T-helper 2 cell treated with Interferon-gamma antibody and Interleukin-4, amounts not matched to agents 5 μg/mL and 100 μg/mL, for 36 hours (primary cell): Measurements from ENCODE around the gene RFESD.
A peak's percentile ranks its signal among the peaks of the same experiment; 100 is the strongest.

Source experiments
- DNase-seq: peaks from one replicate; pipeline ENCODE4 v3.0.0; 2021; ENCODE audit warnings: low spot score
- H3K27ac Mint-ChIP-seq: one replicate; pipeline ENCODE4 v1.8.0; 2021; ENCODE audit warnings: mild to moderate bottlenecking, mixed read lengths
- H3K27me3 Mint-ChIP-seq: one replicate; pipeline ENCODE4 v1.8.0; 2021; ENCODE audit warnings: low read depth, mixed read lengths
- H3K36me3 Mint-ChIP-seq: one replicate; pipeline ENCODE4 v1.8.0; 2021; ENCODE audit warnings: low read depth, mixed read lengths
- H3K4me1 Mint-ChIP-seq: one replicate; pipeline ENCODE4 v1.8.0; 2021; ENCODE audit warnings: low read depth, mixed read lengths
- H3K4me3 Mint-ChIP-seq: one replicate; pipeline ENCODE4 v1.8.0; 2022; ENCODE audit warnings: mild to moderate bottlenecking, moderate library complexity, mixed read lengths
- H3K9me3 Mint-ChIP-seq: one replicate; pipeline ENCODE4 v1.8.0; 2021; ENCODE audit warnings: mixed read lengths

RFESD gene

DNA sequence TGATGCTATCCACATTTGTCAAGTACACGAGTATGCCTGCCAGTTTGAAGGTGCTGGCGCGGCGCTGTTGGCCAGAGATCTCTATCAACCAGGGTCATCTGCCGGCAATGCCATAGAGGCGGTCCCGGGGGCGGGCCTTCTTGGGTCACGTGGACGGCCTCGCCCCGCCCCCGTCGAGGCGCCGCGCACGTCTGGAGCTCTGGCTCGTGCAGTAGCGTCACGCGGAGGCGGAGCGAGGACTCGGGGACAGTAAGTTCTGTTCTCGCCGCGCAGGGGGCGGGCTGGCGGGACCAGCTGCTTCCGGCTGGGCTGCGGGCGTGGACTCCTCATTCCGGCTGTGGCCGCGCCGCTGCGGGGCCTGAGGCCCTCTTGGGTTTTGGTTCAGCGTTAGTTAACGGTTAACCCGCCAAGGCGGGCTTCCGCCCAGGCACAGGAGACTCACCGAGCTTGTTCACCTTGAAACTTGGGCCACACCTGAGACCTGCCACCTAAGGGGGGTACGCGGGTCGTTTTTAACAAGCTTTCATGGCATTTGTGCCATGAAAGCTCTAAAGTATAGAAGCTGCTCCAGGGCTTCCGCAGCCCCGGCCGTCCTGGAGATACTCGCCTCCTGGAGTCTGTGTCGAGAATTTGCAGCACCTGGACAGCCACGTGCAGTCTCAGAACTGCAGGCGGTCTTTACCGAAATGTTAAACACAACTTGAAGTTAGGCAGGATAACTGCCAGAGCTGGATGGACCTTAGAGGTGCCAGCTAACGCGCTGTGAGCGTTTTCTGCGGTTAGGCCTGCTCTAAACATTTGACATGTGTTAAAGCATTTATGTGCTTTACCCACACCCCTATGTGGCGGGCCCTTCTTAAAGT lies at the start of gene RFESD:
Gene RFESD (plus strand): TSS at position 209 of the 863 bp plus-strand sequence. CDS start 5,495 bp downstream, outside the sequence.
- no peaks in the 10 kb centered on the region for H3K36me3 Mint-ChIP-seq
- DNase-seq: peak; percentile 97
- H3K4me1 Mint-ChIP-seq: peaks cover 36% of the 10 kb centered on the region
- H3K9me3 Mint-ChIP-seq: no peaks in the 10 kb centered on the region
- peak within 1 kb of the TSS; percentile 80 for H3K4me3 Mint-ChIP-seq
- no peaks in the 10 kb centered on the region for H3K27me3 Mint-ChIP-seq
- peak within 1 kb of the TSS; percentile 85 for H3K27ac Mint-ChIP-seq

DNA sequence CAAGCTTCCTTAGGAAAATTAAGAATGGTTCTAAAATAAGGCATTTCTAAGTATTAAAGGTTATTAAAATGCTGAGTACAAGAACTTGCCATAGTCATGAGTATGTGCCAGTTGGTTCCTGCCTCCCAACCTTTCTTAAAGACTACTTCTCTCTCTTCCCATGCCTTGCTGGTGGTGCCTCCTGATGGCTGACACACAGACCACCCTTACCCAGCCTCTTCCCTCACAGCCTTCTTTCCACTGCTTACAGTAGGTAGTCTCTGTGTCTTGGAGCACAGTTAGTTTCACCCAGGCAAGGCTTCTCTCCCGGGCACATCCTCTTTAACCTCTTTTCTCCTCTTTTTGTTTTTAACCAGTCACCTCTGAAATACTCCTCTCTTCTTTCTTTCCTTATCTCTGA lies 47.3 kb upstream of the RFESD start:
- no peak for DNase-seq
- Mint-ChIP-seq H3K4me1 (no peaks in the 10 kb centered on the region), H3K36me3 (peaks cover 6% of the 10 kb centered on the region), H3K27me3 (no peaks in the 10 kb centered on the region), H3K9me3 (no peaks in the 10 kb centered on the region), H3K27ac (no peak overlapping the region), H3K4me3 (no peak overlapping the region)

DNA sequence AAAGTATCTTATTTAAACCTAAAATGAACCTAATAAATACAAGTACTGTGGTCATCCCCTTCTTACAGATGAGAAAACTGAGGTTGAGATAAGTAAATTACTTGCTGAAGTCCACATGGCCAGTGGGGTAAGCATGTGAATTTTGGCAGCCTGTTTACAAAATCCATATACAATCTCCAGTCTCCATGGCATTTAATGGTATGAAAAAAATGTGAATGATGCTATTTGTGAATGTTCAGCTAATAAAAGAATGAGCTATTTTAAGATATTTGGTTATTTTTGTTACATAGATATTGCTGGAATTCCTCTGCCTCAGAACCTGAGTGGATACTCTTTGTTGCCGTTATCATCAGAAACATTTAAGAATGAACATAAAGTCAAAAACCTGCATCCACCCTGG lies 46.0 kb upstream of the RFESD start:
- H3K27me3 Mint-ChIP-seq: no peaks in the 10 kb centered on the region

DNA sequence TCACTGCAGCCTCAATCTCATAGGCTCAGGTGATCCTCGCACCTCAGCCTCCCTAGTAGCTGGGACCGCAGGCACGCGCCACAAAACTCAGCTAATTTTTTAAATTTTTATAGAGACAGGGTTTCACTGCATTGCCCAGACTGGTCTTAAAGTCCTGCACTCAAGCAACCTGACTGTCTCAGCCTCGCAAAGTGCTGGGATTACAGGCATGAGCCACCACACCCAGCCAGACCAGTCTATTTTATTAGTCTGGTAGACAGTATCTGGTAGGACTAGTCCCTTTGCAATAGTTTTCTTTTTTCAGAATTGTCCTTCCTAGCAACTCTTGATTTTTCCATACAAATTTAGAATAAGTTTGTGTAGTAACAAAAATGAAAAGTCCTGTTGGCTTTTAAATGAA lies 40.8 kb upstream of the RFESD start:
- no peak for DNase-seq
- Mint-ChIP-seq H3K4me3 (no peak overlapping the region), H3K27me3 (no peaks in the 10 kb centered on the region), H3K4me1 (no peaks in the 10 kb centered on the region), H3K27ac (no peak overlapping the region), H3K9me3 (no peaks in the 10 kb centered on the region), H3K36me3 (peaks cover 11% of the 10 kb centered on the region)

More for the DNA sequence above, 46.0 kb upstream of the RFESD start:
- Mint-ChIP-seq H3K36me3 (peaks cover 9% of the 10 kb centered on the region), H3K27ac (no peak overlapping the region), H3K9me3 (no peaks in the 10 kb centered on the region), H3K4me3 (no peak overlapping the region), H3K4me1 (no peaks in the 10 kb centered on the region)
- no peak for DNase-seq

DNA sequence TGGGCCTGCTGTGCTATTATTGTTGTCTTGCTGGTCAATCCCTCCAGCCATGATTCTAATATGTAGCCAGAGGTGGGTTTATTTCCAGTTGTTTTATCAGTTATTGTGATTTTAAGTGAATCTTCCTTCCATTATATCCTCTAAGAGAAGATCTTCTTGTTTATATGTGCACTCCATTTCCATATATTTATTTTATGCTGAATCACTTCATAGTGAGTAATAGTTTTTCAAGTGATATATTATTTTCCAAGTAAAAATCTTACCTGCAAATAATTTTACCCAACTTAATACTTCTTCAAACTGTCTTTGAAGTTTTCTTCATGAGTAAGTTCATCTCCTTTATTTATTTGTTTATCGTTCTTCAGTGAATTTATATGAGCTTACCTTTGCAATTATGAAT lies 40.2 kb upstream of the RFESD start:
- Mint-ChIP-seq H3K27ac (no peak overlapping the region), H3K4me1 (no peaks in the 10 kb centered on the region), H3K27me3 (no peaks in the 10 kb centered on the region), H3K4me3 (no peak overlapping the region), H3K36me3 (peaks cover 10% of the 10 kb centered on the region), H3K9me3 (no peaks in the 10 kb centered on the region)
- DNase-seq: no peak

DNA sequence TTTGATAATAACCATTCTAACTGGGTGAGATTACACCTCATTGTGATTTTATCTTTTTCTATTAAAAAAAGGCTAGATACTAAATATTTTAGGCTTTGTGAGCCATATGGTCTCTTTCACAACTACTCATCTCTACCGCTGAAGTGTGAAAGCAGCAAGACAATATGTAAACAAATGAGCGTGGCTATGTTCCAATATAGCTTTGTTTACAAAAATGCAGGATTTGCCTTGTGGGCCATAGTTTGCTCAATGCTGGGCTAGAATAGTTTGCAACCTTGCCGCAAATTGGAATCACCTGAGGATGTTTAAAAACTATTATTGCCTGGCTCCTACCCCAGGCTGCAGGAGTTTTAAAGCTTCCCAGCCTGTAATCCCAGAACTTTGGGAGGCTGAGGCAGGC lies 36.9 kb upstream of the RFESD start:
- Mint-ChIP-seq H3K4me3 (no peak overlapping the region), H3K27me3 (no peaks in the 10 kb centered on the region), H3K9me3 (peaks cover 15% of the 10 kb centered on the region), H3K4me1 (peaks cover under 1% of the 10 kb centered on the region), H3K36me3 (peaks cover 18% of the 10 kb centered on the region), H3K27ac (no peak overlapping the region)
- DNase-seq: no peak

DNA sequence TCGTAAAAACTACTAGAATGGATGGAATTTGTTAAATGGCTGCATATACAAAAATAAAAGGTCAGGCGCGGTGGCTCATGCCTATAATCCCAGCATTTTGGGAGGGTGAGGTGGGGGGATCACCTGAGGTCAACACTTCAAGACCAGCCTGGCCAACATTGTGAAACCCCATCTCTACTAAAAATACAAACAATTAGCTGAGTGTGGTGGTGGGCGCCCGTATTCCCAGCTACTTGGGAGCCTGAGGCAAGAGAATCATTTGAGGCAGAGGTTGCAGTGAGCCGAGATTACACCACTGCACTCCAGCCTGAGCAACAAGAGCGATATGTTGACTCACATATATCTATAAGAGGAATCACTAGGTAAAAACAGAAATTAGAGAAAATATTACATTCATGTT lies 36.0 kb upstream of the RFESD start:
- H3K27me3 Mint-ChIP-seq: no peaks in the 10 kb centered on the region
- H3K27ac Mint-ChIP-seq: no peak overlapping the region
- DNase-seq: no peak
- H3K36me3 Mint-ChIP-seq: peaks cover 20% of the 10 kb centered on the region
- peaks cover 5% of the 10 kb centered on the region for H3K4me1 Mint-ChIP-seq
- peaks cover 15% of the 10 kb centered on the region for H3K9me3 Mint-ChIP-seq
- H3K4me3 Mint-ChIP-seq: no peak overlapping the region

DNA sequence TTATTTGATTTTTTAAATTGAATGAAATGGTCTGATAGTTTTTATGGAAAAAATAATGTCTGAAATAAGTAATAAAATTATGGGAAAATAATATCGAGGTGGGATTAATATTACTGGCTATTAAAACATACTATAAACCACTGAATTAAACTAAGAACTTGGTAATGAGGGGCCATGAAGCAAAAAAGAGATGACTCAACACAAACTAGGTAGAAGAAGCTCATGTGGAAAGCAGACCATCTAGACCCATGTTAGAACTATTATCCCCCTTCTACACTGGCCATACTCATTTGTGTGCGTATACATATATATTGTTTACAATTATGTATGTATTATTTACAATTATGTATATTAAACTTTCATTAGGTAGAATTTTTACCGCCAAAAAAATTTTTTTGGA lies 35.2 kb upstream of the RFESD start:
- Mint-ChIP-seq H3K27ac (no peak overlapping the region), H3K36me3 (peaks cover 20% of the 10 kb centered on the region), H3K4me1 (peaks cover 7% of the 10 kb centered on the region), H3K9me3 (peaks cover 15% of the 10 kb centered on the region), H3K27me3 (no peaks in the 10 kb centered on the region), H3K4me3 (no peak overlapping the region)
- no peak for DNase-seq

DNA sequence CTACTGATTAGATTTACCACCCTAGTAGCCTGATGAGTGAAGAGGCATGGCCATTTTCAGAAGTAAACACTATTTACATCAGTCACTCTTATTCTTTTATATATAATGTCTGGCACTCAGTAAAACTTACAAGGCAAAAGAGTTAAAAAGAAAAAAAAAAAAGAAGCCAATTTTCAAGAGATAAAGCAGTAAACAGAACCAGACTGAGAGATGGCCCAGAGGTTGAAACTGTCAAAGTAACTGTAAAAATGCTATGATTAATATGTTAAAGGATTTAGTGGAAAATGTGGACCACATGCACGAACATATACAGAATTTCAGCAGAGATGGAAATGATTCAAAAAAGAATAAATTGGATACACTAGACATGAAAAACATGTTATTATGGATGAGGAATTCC lies 33.1 kb upstream of the RFESD start:
- peaks cover 7% of the 10 kb centered on the region for H3K4me1 Mint-ChIP-seq

DNA sequence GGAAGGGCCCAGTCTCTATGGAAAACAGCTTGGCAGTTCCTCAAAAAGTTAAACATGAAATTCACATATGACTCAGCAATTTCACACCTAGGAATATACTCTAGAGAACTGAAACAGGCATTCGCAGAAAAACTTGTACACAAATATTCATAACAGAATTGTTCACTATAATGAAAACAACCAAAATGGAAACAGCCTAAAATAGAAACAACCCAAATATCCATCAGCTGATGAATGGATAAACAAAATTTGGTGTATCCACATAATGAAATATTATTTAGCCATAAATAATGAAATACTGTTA lies 31.5 kb upstream of the RFESD start:
- peaks cover 22% of the 10 kb centered on the region for H3K4me1 Mint-ChIP-seq
- H3K27ac Mint-ChIP-seq: no peak overlapping the region
- no peak for DNase-seq

More for the DNA sequence above, 33.1 kb upstream of the RFESD start:
- DNase-seq: no peak
- Mint-ChIP-seq H3K27ac (no peak overlapping the region), H3K27me3 (peaks cover 2% of the 10 kb centered on the region), H3K9me3 (peaks cover 15% of the 10 kb centered on the region), H3K4me3 (no peak overlapping the region), H3K36me3 (peaks cover 18% of the 10 kb centered on the region)

DNA sequence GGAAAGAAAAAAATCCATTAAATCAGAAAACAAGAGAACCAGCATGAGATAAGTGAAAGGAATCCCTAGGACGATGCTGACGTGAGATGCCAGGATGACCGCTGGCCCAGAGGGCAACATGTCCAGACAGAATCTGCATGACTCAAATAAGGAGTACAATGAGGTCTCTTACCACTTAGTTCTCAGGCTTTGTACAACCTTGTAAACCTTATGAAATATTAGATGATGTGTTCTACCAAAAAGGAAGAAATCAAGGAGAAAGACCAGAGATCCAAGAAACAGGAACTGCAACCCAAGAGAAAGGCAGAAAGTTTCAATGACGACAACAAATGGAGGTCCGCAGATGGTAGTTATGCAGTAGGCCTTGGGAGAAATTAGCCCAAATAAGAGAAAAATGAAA lies 29.5 kb upstream of the RFESD start:
- Mint-ChIP-seq H3K4me1 (peaks cover 28% of the 10 kb centered on the region), H3K27ac (no peak overlapping the region), H3K9me3 (peaks cover 15% of the 10 kb centered on the region), H3K4me3 (no peak overlapping the region), H3K27me3 (peaks cover 13% of the 10 kb centered on the region), H3K36me3 (peaks cover 21% of the 10 kb centered on the region)
- no peak for DNase-seq

More for the DNA sequence above, 31.5 kb upstream of the RFESD start:
- Mint-ChIP-seq H3K36me3 (peaks cover 21% of the 10 kb centered on the region), H3K27me3 (peaks cover 13% of the 10 kb centered on the region), H3K9me3 (peaks cover 15% of the 10 kb centered on the region), H3K4me3 (no peak overlapping the region)

DNA sequence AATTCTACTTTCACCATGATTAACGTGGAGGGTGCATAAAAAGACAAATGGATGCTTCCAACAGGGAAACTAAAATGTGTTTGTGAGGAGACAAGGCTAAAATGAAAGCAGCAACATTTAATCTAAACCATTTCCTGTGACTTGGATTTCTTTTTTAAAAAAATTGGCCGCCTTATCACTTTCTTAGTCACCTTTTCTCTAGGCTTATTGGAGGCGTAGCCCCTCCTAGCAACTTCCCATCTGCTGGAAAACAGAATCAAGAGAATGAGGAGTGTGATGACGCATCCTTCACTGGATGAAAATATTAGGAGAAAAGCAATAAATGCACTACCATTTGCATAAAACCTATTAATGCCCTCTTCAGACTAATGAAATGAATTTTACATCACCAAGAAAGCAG lies 27.5 kb upstream of the RFESD start:
- Mint-ChIP-seq H3K9me3 (no peaks in the 10 kb centered on the region), H3K4me3 (peak overlapping the region; percentile 89), H3K27me3 (peaks cover 15% of the 10 kb centered on the region), H3K27ac (no peak overlapping the region), H3K4me1 (peaks cover 36% of the 10 kb centered on the region), H3K36me3 (peaks cover 11% of the 10 kb centered on the region)
- no peak for DNase-seq

DNA sequence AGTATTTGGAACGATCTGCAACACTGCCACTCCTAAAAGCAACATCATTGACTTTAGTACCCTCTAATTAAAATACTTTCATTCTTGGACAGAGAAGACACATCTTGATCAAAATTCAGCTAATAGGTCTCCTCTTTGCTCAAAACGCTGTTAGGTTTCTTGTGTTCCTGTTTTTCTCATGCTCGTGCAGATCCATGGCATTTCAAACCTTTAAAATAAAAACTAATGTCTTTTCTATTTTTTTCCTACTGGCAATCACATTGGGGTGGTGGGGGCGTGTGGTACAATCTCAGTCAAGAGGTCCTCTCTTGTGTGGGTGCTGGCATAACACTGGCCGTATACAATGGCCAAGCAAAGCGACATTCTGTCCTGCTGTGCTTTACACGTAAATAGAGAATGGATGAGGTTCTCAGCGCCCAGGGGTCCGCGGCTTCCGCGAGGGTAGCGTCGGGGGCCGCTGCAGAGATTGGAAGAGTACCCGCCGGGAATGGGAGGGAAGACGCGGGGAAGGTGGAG lies 27.0 kb upstream of the RFESD start:
- Mint-ChIP-seq H3K9me3 (no peaks in the 10 kb centered on the region), H3K27me3 (peaks cover 17% of the 10 kb centered on the region), H3K36me3 (peaks cover 8% of the 10 kb centered on the region), H3K4me3 (peak overlapping the region; percentile 89), H3K27ac (peak overlapping the region; percentile 77), H3K4me1 (peaks cover 36% of the 10 kb centered on the region)
- DNase-seq: no peak

DNA sequence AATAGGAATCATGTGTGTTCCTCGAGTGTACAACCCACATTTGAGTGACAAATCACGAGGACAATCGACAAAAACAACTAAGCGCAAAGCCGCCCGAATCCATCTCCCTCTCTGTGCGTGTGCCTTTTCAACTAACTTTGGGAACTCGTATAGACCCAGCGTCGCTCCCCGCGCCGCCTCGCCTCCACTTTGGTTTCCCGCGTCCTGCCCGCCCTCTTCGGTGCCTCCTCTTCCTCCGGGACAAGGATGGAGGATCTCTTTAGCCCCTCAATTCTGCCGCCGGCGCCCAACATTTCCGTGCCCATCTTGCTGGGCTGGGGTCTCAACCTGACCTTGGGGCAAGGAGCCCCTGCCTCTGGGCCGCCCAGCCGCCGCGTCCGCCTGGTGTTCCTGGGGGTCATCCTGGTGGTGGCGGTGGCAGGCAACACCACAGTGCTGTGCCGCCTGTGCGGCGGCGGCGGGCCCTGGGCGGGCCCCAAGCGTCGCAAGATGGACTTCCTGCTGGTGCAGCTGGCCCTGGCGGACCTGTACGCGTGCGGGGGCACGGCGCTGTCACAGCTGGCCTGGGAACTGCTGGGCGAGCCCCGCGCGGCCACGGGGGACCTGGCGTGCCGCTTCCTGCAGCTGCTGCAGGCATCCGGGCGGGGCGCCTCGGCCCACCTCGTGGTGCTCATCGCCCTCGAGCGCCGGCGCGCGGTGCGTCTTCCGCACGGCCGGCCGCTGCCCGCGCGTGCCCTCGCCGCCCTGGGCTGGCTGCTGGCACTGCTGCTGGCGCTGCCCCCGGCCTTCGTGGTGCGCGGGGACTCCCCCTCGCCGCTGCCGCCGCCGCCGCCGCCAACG lies 26.3 kb upstream of the RFESD start, which contains the start of gene GPR150:
Gene GPR150 (plus strand): TSS at position 58 of the 840 bp plus-strand sequence. CDS start 189 bp downstream, at position 247.
- peaks cover 32% of the 10 kb centered on the region for H3K4me1 Mint-ChIP-seq
- no peaks in the 10 kb centered on the region for H3K9me3 Mint-ChIP-seq
- peaks cover 4% of the 10 kb centered on the region for H3K36me3 Mint-ChIP-seq
- DNase-seq: peak; percentile 68
- H3K27me3 Mint-ChIP-seq: peaks cover 18% of the 10 kb centered on the region
- peak within 1 kb of the TSS; percentile 77 for H3K27ac Mint-ChIP-seq
- peak within 1 kb of the TSS; percentile 89 for H3K4me3 Mint-ChIP-seq
